PC-3 (cell line): ENCODE data around the gene PRLH. TPM values are rescaled to one million over a fixed set of nuclear protein-coding genes. Genes with fewer than 3 reads are reported as not detected.

Experiments used
- ATAC-seq: fragments of 200-7000 bp; cut with Tn5 transposase; 2 replicates; pipeline ENCODE4 v1.9.1; 2020; ENCODE audit warnings: mild to moderate bottlenecking, moderate library complexity
- Bru-seq: library from RNA; stranded (reverse); fragments of 400-500 nt; gene quantifications from one replicate; lab custom pipeline; 2021; lab: Mats Ljungman, UMichigan
- BruChase-seq, 2 experiments: library from RNA; stranded (reverse); fragments of 400-500 nt; gene quantifications; one replicate each; lab custom pipeline; 2021; lab: Mats Ljungman, UMichigan
- BruUV-seq: library from RNA; stranded (reverse); fragments of 400-500 nt; replicated peaks from 2 replicates; lab custom pipeline; 2021; lab: Mats Ljungman, UMichigan
- CTCF ChIA-PET: fragments of 300-600 bp; sonication (Branson Sonifier 250); formaldehyde crosslinking; loops from one replicate; lab custom pipeline; 2022; ENCODE audit warnings: antibody characterized with exemption; lab: Charles Lee
- POLR2A ChIA-PET: fragments of 300-600 bp; sonication (Branson Sonifier 250); formaldehyde crosslinking; loops from one replicate; lab custom pipeline; 2022; ENCODE audit warnings: antibody characterized with exemption; ENCODE audit not compliant: unreplicated experiment; lab: Charles Lee
- DNase-seq: peaks from one replicate; pipeline ENCODE4 v3.0.0-alpha.2; 2015
- H2AFZ ChIP-seq: fragments of 300-600 bp; sonication (generic); 2 replicates; pipeline ENCODE4 v1.6.0; 2016; ENCODE audit warnings: antibody characterized with exemption, low read length
- H3F3A ChIP-seq: fragments of 300-600 bp; sonication (generic); one replicate; pipeline ENCODE4 v1.6.0; 2017; ENCODE audit warnings: antibody characterized with exemption, low read length, control low read depth, mild to moderate bottlenecking; ENCODE audit not compliant: unreplicated experiment
- H3K27ac ChIP-seq: fragments of 300-600 bp; sonication (generic); 2 replicates; pipeline ENCODE4 v1.5.1; 2016; ENCODE audit warnings: mild to moderate bottlenecking, low read length
- H3K27me3 ChIP-seq: fragments of 300-600 bp; sonication (generic); 2 replicates; pipeline ENCODE4 v1.6.1; 2016; ENCODE audit warnings: low read length, mixed read lengths
- H3K36me3 ChIP-seq: fragments of 300-600 bp; sonication (generic); 2 replicates; pipeline ENCODE4 v1.6.1; 2016; ENCODE audit warnings: low read depth, mixed run types, low read length, mixed read lengths
- H3K4me1 ChIP-seq: fragments of 300-600 bp; sonication (generic); 2 replicates; pipeline ENCODE4 v1.5.1; 2016; ENCODE audit warnings: low read length; ENCODE audit not compliant: insufficient read depth
- H3K4me2 ChIP-seq: fragments of 300-600 bp; sonication (generic); 2 replicates; pipeline ENCODE4 v1.6.0; 2016; ENCODE audit warnings: low read length
- H3K4me3 ChIP-seq: fragments of 300-600 bp; sonication (generic); 2 replicates; pipeline ENCODE4 v1.5.1; 2016; ENCODE audit warnings: mild to moderate bottlenecking, low read length, mixed read lengths
- H3K79me2 ChIP-seq: fragments of 300-600 bp; sonication (generic); 2 replicates; pipeline ENCODE4 v1.6.1; 2017; ENCODE audit warnings: low read length, mixed read lengths
- H3K9ac ChIP-seq: fragments of 300-600 bp; sonication (generic); 2 replicates; pipeline ENCODE4 v1.6.0; 2016; ENCODE audit warnings: mild to moderate bottlenecking, low read length
- H3K9me2 ChIP-seq: fragments of 300-600 bp; sonication (generic); replicated peaks from 2 replicates; pipeline ENCODE4 v1.6.1; 2016; ENCODE audit warnings: mixed run types, low read length, mixed read lengths
- H3K9me3 ChIP-seq: fragments of 300-600 bp; sonication (generic); 2 replicates; pipeline ENCODE4 v1.6.1; 2016; ENCODE audit warnings: low read length, mixed read lengths
- H4K20me1 ChIP-seq: fragments of 300-600 bp; sonication (generic); 2 replicates; pipeline ENCODE4 v1.6.1; 2016; ENCODE audit warnings: low read length, mixed read lengths
- CTCF ChIP-seq: fragments of 300-600 bp; sonication (generic); conservative IDR thresholded peaks from 2 replicates; pipeline ENCODE4 v1.5.1; 2017; ENCODE audit warnings: antibody characterized with exemption, low read depth, mild to moderate bottlenecking, low read length
- EZH2 ChIP-seq: fragments of 300-600 bp; sonication (generic); IDR thresholded peaks from one replicate; pipeline ENCODE4 v1.6.1; 2017; ENCODE audit warnings: antibody characterized with exemption, mild to moderate bottlenecking, low read length; ENCODE audit not compliant: unreplicated experiment
- EZH2phosphoT487 ChIP-seq: fragments of 300-600 bp; sonication (generic); IDR thresholded peaks from 2 replicates; pipeline ENCODE4 v1.6.1; 2018; ENCODE audit warnings: mild to moderate bottlenecking, antibody characterized with exemption, low read length, borderline replicate concordance
- intact Hi-C: fragments of 100-400 bp; cut with micrococcal nuclease; formaldehyde crosslinking; loops from 2 replicates; pipeline ENCODE4 v1.9.0; 2023
- long read RNA-seq: library from polyadenylated mRNA; unstranded; transcript quantifications from one replicate; pipeline ENCODE4 v2.0.0, GENCODE V29; 2021; ENCODE audit not compliant: unreplicated experiment
- total RNA-seq: library from RNA; depleted of rRNA; stranded (reverse); fragments of >200 nt; gene quantifications from 2 replicates; pipeline ENCODE4 v1.2.3, GENCODE V29; 2014; rRNA removed

The PRLH gene
- not detected in 2 replicates for total RNA-seq
- Bru-seq, nascent RNA = percentile 19 among the genes with signal in this experiment
- percentile 36 among the genes with signal in this experiment for BruChase-seq, experiment 1, labeled RNA remaining after a 6-hour chase
- BruChase-seq, experiment 2, labeled RNA remaining after a 2-hour chase = percentile 45 among the genes with signal in this experiment
- long read RNA-seq = 0 reads

GRCh38 chr2:237566401-237567235, at the start of gene PRLH:
Gene PRLH, plus strand, starts transcription at chr2:237566574. Its CDS starts 0 bp downstream, at chr2:237566574.
- Histone ChIP-seq H3K36me3 (no peaks in the 10 kb centered on the region), H3K27me3 (no peaks in the 10 kb centered on the region), H3K9ac (no peak within 1 kb of the TSS), H3K27ac (no peak within 1 kb of the TSS), H3K4me1 (no peaks in the 10 kb centered on the region), H3K79me2 (no peaks in the 10 kb centered on the region), H3K4me3 (no peak within 1 kb of the TSS), H3K9me3 (no peaks in the 10 kb centered on the region), H3K4me2 (no peak within 1 kb of the TSS), H2AFZ (no peak within 1 kb of the TSS), H4K20me1 (no peaks in the 10 kb centered on the region), H3K9me2 (no peaks in the 10 kb centered on the region), H3F3A (no peaks in the 10 kb centered on the region)
- DNase-seq = no peak
- ATAC-seq = no peak
- TF ChIP-seq EZH2phosphoT487 (no peak), CTCF (no peak), EZH2 (no peak)
- intact Hi-C loops = no loop called here
- POLR2A ChIA-PET = no interaction called here
- CTCF ChIA-PET = no interaction called here
- BruUV-seq = no TSS peak

- Histone ChIP-seq H3K27ac (no peak overlapping the region), H2AFZ (no peak overlapping the region), H3K9me2 (no peaks in the 10 kb centered on the region; the same call in 1 of the 2 replicates), H3K4me2 (no peak overlapping the region), H4K20me1 (no peaks in the 10 kb centered on the region), H3K36me3 (peaks cover 63% of the 10 kb centered on the region), H3K27me3 (no peaks in the 10 kb centered on the region), H3K9ac (no peak overlapping the region), H3K4me1 (no peaks in the 10 kb centered on the region), H3K79me2 (peaks cover 35% of the 10 kb centered on the region), H3K9me3 (no peaks in the 10 kb centered on the region), H3K4me3 (no peak overlapping the region), H3F3A (no peaks in the 10 kb centered on the region)
- no peak for TF ChIP-seq EZH2phosphoT487
- no peak for TF ChIP-seq EZH2
- TF ChIP-seq CTCF = no peak
- intact Hi-C loops = no loop called here
- no TSS peak for BruUV-seq
- ATAC-seq (no peak), DNase-seq (no peak)
- ChIA-PET CTCF (no interaction called here), POLR2A (no interaction called here)
Measured at GRCh38 chr2:237517163-237517562, 49.2 kb upstream of the PRLH start.

- Histone ChIP-seq H2AFZ (no peak overlapping the region), H3K9ac (no peak overlapping the region), H3K4me2 (no peak overlapping the region), H3K4me1 (no peaks in the 10 kb centered on the region), H4K20me1 (no peaks in the 10 kb centered on the region), H3K36me3 (peaks cover 55% of the 10 kb centered on the region), H3K9me2 (no peaks in the 10 kb centered on the region; the same call in 1 of the 2 replicates), H3K27ac (no peak overlapping the region), H3K27me3 (no peaks in the 10 kb centered on the region), H3K9me3 (no peaks in the 10 kb centered on the region), H3F3A (no peaks in the 10 kb centered on the region), H3K79me2 (peaks cover 34% of the 10 kb centered on the region), H3K4me3 (no peak overlapping the region)
- ATAC-seq (no peak), DNase-seq (no peak)
- intact Hi-C loops = no loop called here
- no TSS peak for BruUV-seq
- TF ChIP-seq CTCF = no peak
- TF ChIP-seq EZH2phosphoT487 = no peak
- no peak for TF ChIP-seq EZH2
- CTCF ChIA-PET = no interaction called here
- POLR2A ChIA-PET = no interaction called here
Measured at GRCh38 chr2:237517990-237518389, 48.4 kb upstream of the PRLH start.
